HG02642 (cell line): ENCODE data around the gene KLF2.
"Not testable (repeated sequence)": the region's sequence is repeated elsewhere in the genome, so short reads cannot be mapped to it uniquely, and the experiment has no call there.

Source experiments
- ATAC-seq: cut with Tn5 transposase; IDR thresholded peaks from one replicate; pipeline ENCODE4 v1.9.1; 2021; ENCODE audit warnings: mild to moderate bottlenecking; ENCODE audit not compliant: unreplicated experiment, poor library complexity

The KLF2 gene

GRCh38 chr19:16335226-16335625, 10.6 kb downstream of the KLF2 start:
- no peak for ATAC-seq

- no peak for ATAC-seq
These were observed 11.9 kb downstream of the KLF2 start for GRCh38 chr19:16336571-16336970.

GRCh38 chr19:16337809-16338469, 13.3 kb downstream of the KLF2 start:
- no peak for ATAC-seq

- ATAC-seq: peak; percentile 40
These were observed 14.1 kb downstream of the KLF2 start for GRCh38 chr19:16338470-16339360.

GRCh38 chr19:16339361-16339725, 14.7 kb downstream of the KLF2 start:
- ATAC-seq: no peak

- no peak for ATAC-seq
These were observed 15.5 kb downstream of the KLF2 start for GRCh38 chr19:16340092-16340491.

- ATAC-seq: no peak
These were observed 16.0 kb downstream of the KLF2 start for GRCh38 chr19:16340654-16341053.

- ATAC-seq: peak; percentile 58
These were observed 17.5 kb downstream of the KLF2 start for GRCh38 chr19:16342002-16342715.

- ATAC-seq: no peak
These were observed 18.5 kb downstream of the KLF2 start for GRCh38 chr19:16343156-16343555.

GRCh38 chr19:16345457-16345856, 20.8 kb downstream of the KLF2 start:
- no peak for ATAC-seq

- not testable (repeated sequence) for ATAC-seq
These were observed 22.5 kb downstream of the KLF2 start for GRCh38 chr19:16347099-16347498.

GRCh38 chr19:16347706-16348105, 23.1 kb downstream of the KLF2 start:
- ATAC-seq: no peak

GRCh38 chr19:16349551-16350152, 25.0 kb downstream of the KLF2 start:
- no peak for ATAC-seq

- no peak for ATAC-seq
These were observed 26.6 kb downstream of the KLF2 start for GRCh38 chr19:16351133-16351809.

- no peak for ATAC-seq
These were observed 30.8 kb downstream of the KLF2 start for GRCh38 chr19:16355293-16356043.

GRCh38 chr19:16358456-16358855, 33.8 kb downstream of the KLF2 start:
- ATAC-seq: no peak

- ATAC-seq: no peak
These were observed 34.4 kb downstream of the KLF2 start for GRCh38 chr19:16359074-16359473.

GRCh38 chr19:16359964-16360363, 35.3 kb downstream of the KLF2 start:
- ATAC-seq: no peak

GRCh38 chr19:16360738-16361137, 36.1 kb downstream of the KLF2 start:
- no peak for ATAC-seq
